Osteocyte (in vitro differentiated cells): ENCODE data around the gene RTN4RL1. TPM values are rescaled to one million over a fixed set of nuclear protein-coding genes. Genes with fewer than 3 reads are reported as not detected.

ENCODE experiments used
- DNase-seq: peaks from one replicate; pipeline ENCODE4 v3.0.0; 2021; ENCODE audit warnings: mixed read lengths; ENCODE audit not compliant: unreplicated experiment; ENCODE audit errors: extremely low spot score
- H3K27ac Mint-ChIP-seq: one replicate; pipeline ENCODE4 v1.8.0; 2021; ENCODE audit warnings: mild to moderate bottlenecking, mixed read lengths; ENCODE audit not compliant: unreplicated experiment
- H3K27me3 Mint-ChIP-seq: one replicate; pipeline ENCODE4 v1.8.0; 2021; ENCODE audit warnings: mixed read lengths; ENCODE audit not compliant: unreplicated experiment
- H3K36me3 Mint-ChIP-seq: one replicate; pipeline ENCODE4 v1.8.0; 2021; ENCODE audit warnings: mixed read lengths; ENCODE audit not compliant: unreplicated experiment
- H3K4me1 Mint-ChIP-seq: one replicate; pipeline ENCODE4 v1.8.0; 2021; ENCODE audit warnings: mixed read lengths; ENCODE audit not compliant: unreplicated experiment
- H3K4me3 Mint-ChIP-seq: one replicate; pipeline ENCODE4 v1.8.0; 2021; ENCODE audit warnings: mild to moderate bottlenecking, moderate library complexity, mixed read lengths; ENCODE audit not compliant: unreplicated experiment
- H3K9me3 Mint-ChIP-seq: one replicate; pipeline ENCODE4 v1.8.0; 2021; ENCODE audit warnings: mixed read lengths; ENCODE audit not compliant: unreplicated experiment
- CTCF ChIP-seq: fragments of 200-600 bp; sonication (generic); IDR thresholded peaks from 2 replicates; pipeline ENCODE4 v1.5.0; 2021; ENCODE audit warnings: antibody characterized with exemption, mild to moderate bottlenecking, moderate library complexity
- total RNA-seq: library from RNA; stranded (reverse); gene quantifications from 2 replicates; pipeline ENCODE4 v1.2.1, GENCODE V29; 2021

RTN4RL1 gene
- total RNA-seq, 1 donor from 2014 or later = 3.7 TPM

GRCh38 chr17:2040219-2040827, 15.2 kb upstream of the RTN4RL1 start:
- Mint-ChIP-seq H3K27ac (peak overlapping the region; percentile 76), H3K9me3 (no peaks in the 10 kb centered on the region), H3K36me3 (peaks cover 24% of the 10 kb centered on the region), H3K4me1 (peaks cover 23% of the 10 kb centered on the region), H3K4me3 (peak overlapping the region; percentile 90), H3K27me3 (no peaks in the 10 kb centered on the region)
- no peak for TF ChIP-seq CTCF
- no peak for DNase-seq

- DNase-seq = no peak
- no peak for TF ChIP-seq CTCF
- Mint-ChIP-seq H3K27ac (no peak overlapping the region), H3K9me3 (no peaks in the 10 kb centered on the region), H3K27me3 (no peaks in the 10 kb centered on the region), H3K36me3 (peaks cover 17% of the 10 kb centered on the region), H3K4me1 (peaks cover 14% of the 10 kb centered on the region), H3K4me3 (no peak overlapping the region)
These were observed 12.0 kb upstream of the RTN4RL1 start for GRCh38 chr17:2037155-2037554.

GRCh38 chr17:2035541-2036488, 10.7 kb upstream of the RTN4RL1 start:
- Mint-ChIP-seq H3K36me3 (peaks cover 17% of the 10 kb centered on the region), H3K9me3 (no peaks in the 10 kb centered on the region), H3K27me3 (no peaks in the 10 kb centered on the region), H3K27ac (no peak overlapping the region), H3K4me3 (no peak overlapping the region), H3K4me1 (peaks cover 12% of the 10 kb centered on the region)
- no peak for DNase-seq
- no peak for TF ChIP-seq CTCF

GRCh38 chr17:2034806-2035540, 9.8 kb upstream of the RTN4RL1 start:
- Mint-ChIP-seq H3K27me3 (no peaks in the 10 kb centered on the region), H3K27ac (no peak overlapping the region), H3K9me3 (no peaks in the 10 kb centered on the region), H3K36me3 (peaks cover 16% of the 10 kb centered on the region), H3K4me1 (peaks cover 13% of the 10 kb centered on the region), H3K4me3 (no peak overlapping the region)
- DNase-seq = no peak
- TF ChIP-seq CTCF = no peak

- Mint-ChIP-seq H3K4me3 (no peak overlapping the region), H3K4me1 (peaks cover 16% of the 10 kb centered on the region), H3K27me3 (no peaks in the 10 kb centered on the region), H3K36me3 (peaks cover 15% of the 10 kb centered on the region), H3K9me3 (no peaks in the 10 kb centered on the region), H3K27ac (no peak overlapping the region)
- DNase-seq = no peak
- no peak for TF ChIP-seq CTCF
These were observed 9.0 kb upstream of the RTN4RL1 start for GRCh38 chr17:2034157-2034556.
